NCI-H128 (cell line): ENCODE data around the gene ASTN2.

Source experiments
- DNase-seq: peaks from one replicate; lab custom pipeline; 2025; ENCODE audit not compliant: unreplicated experiment; lab: John Stamatoyannopoulos, UW

The ASTN2 gene

GRCh38 chr9:117365438-117365837 is 49.4 kb downstream of the ASTN2 start:
- DNase-seq = no peak

- no peak for DNase-seq
These were observed 51.9 kb downstream of the ASTN2 start for GRCh38 chr9:117363006-117363405.

- DNase-seq = no peak
These were observed 54.9 kb downstream of the ASTN2 start for GRCh38 chr9:117359910-117360309.

- DNase-seq = no peak
These were observed 59.3 kb downstream of the ASTN2 start for GRCh38 chr9:117355542-117355941.

- DNase-seq = no peak
These were observed 59.9 kb downstream of the ASTN2 start for GRCh38 chr9:117354997-117355396.

GRCh38 chr9:117354244-117354847 is 60.5 kb downstream of the ASTN2 start:
- DNase-seq = no peak

- no peak for DNase-seq
These were observed 69.8 kb downstream of the ASTN2 start for GRCh38 chr9:117344892-117345660.

- DNase-seq = no peak
These were observed 71.4 kb downstream of the ASTN2 start for GRCh38 chr9:117343427-117343826.

GRCh38 chr9:117341151-117341550 is 73.7 kb downstream of the ASTN2 start:
- DNase-seq = no peak

GRCh38 chr9:117340422-117340821 is 74.4 kb downstream of the ASTN2 start:
- no peak for DNase-seq

GRCh38 chr9:117335837-117336433 is 78.9 kb downstream of the ASTN2 start:
- DNase-seq = no peak

GRCh38 chr9:117334101-117334500 is 80.8 kb downstream of the ASTN2 start:
- no peak for DNase-seq

- DNase-seq = no peak
These were observed 89.0 kb downstream of the ASTN2 start for GRCh38 chr9:117325831-117326230.

GRCh38 chr9:117325110-117325731 is 89.6 kb downstream of the ASTN2 start:
- DNase-seq = no peak

- no peak for DNase-seq
These were observed 91.5 kb downstream of the ASTN2 start for GRCh38 chr9:117323390-117323789.

GRCh38 chr9:117317192-117317591 is 97.7 kb downstream of the ASTN2 start:
- DNase-seq = no peak

GRCh38 chr9:117315236-117315635 is 99.6 kb downstream of the ASTN2 start:
- no peak for DNase-seq

GRCh38 chr9:117313989-117314388 is 100.9 kb downstream of the ASTN2 start:
- no peak for DNase-seq

GRCh38 chr9:117307701-117308100 is 107.2 kb downstream of the ASTN2 start:
- DNase-seq = no peak

GRCh38 chr9:117306032-117306431 is 108.8 kb downstream of the ASTN2 start:
- no peak for DNase-seq

- no peak for DNase-seq
These were observed 109.4 kb downstream of the ASTN2 start for GRCh38 chr9:117305454-117305853.

- no peak for DNase-seq
These were observed 110.3 kb downstream of the ASTN2 start for GRCh38 chr9:117304549-117304948.
